GM12878 (cell line): ENCODE measurements around the gene SLC25A26. TPM values are rescaled to one million over a fixed set of nuclear protein-coding genes. Genes with fewer than 3 reads are reported as not detected.

Experiments
- CBFB ChIP-seq: IDR thresholded peaks from 2 replicates; pipeline ENCODE4 v1.6.1; 2016; ENCODE audit warnings: antibody characterized with exemption, low read depth
- CEBPB ChIP-seq, 2 experiments: fragments of 150-350 bp in 1 of 2; IDR thresholded peaks; 2 replicates each; pipeline ENCODE4 v1.6.1; 2012 to 2014; ENCODE audit warnings: low read depth in 2 of 2, low read length in 2 of 2, borderline replicate concordance in 1 of 2, inconsistent platforms in 1 of 2
- CHD4 ChIP-seq: fragments of 200-600 bp; sonication (generic); IDR thresholded peaks from 2 replicates; pipeline ENCODE4 v1.6.1; 2016; ENCODE audit warnings: mild to moderate bottlenecking
- DPF2 ChIP-seq: fragments of 450-650 bp; IDR thresholded peaks from 2 replicates; pipeline ENCODE4 v1.6.1; 2017; ENCODE audit warnings: mild to moderate bottlenecking
- EP300 ChIP-seq, 2 experiments: fragments of 150-350 bp in 1 of 2; IDR thresholded peaks; 2 replicates each; pipeline ENCODE4 v1.6.1; 2011 to 2012; ENCODE audit warnings: low read depth in 2 of 2, low read length in 2 of 2, borderline replicate concordance in 1 of 2, improper control_type of control experiment in 1 of 2, inconsistent platforms in 1 of 2; ENCODE audit not compliant: control insufficient read depth in 1 of 2
- FOS ChIP-seq: IDR thresholded peaks from 3 replicates; pipeline ENCODE4 v1.6.1; 2011; ENCODE audit warnings: borderline replicate concordance; ENCODE audit not compliant: insufficient read length; ENCODE audit errors: extremely low read depth
- HCFC1 ChIP-seq: fragments of 150-350 bp; IDR thresholded peaks from 2 replicates; pipeline ENCODE4 v1.6.1; 2014; ENCODE audit warnings: low read length
- HDAC2 ChIP-seq: fragments of 200-600 bp; sonication (generic); IDR thresholded peaks from 2 replicates; pipeline ENCODE4 v1.6.1; 2017
- HDGF ChIP-seq: fragments of 450-650 bp; IDR thresholded peaks from 2 replicates; pipeline ENCODE4 v1.6.1; 2016; ENCODE audit warnings: antibody characterized with exemption
- IKZF1 ChIP-seq: fragments of 450-650 bp; conservative IDR thresholded peaks from 2 replicates; pipeline ENCODE4 v1.6.1; 2017; ENCODE audit warnings: antibody characterized with exemption, mild to moderate bottlenecking
- JUNB ChIP-seq: IDR thresholded peaks from 2 replicates; pipeline ENCODE4 v1.6.1; 2016; ENCODE audit warnings: antibody characterized with exemption, mild to moderate bottlenecking
- MEF2B ChIP-seq: fragments of 450-650 bp; IDR thresholded peaks from 2 replicates; pipeline ENCODE4 v1.6.1; 2018; ENCODE audit warnings: mild to moderate bottlenecking, moderate library complexity; ENCODE audit not compliant: partially characterized antibody, poor library complexity, severe bottlenecking
- POLR2A ChIP-seq: IDR thresholded peaks from 2 replicates; pipeline ENCODE4 v1.6.1; 2011; ENCODE audit warnings: low read depth, mild to moderate bottlenecking, low read length
- POLR2AphosphoS2 ChIP-seq: IDR thresholded peaks from 2 replicates; pipeline ENCODE4 v1.6.1; 2011; ENCODE audit warnings: low read depth, mild to moderate bottlenecking, low read length, improper control_type of control experiment, moderate library complexity
- YY1 ChIP-seq: IDR thresholded peaks from 2 replicates; pipeline ENCODE4 v1.6.1; 2011; ENCODE audit warnings: low read depth, mild to moderate bottlenecking, low read length
- polyA plus RNA-seq, 11 experiments: library from polyadenylated mRNA; depleted of rRNA in 4 of 11; unstranded in 6 of 11; stranded (reverse) in 5 of 11; fragments of >200 nt; fragmentation: Nextera tagmentation in 4 of 11; fragmentation: Illumina TruSeq in 1 of 11; extraction: Ambion mirVana in 4 of 11; extraction: Trizol in 1 of 11; gene quantifications; 1 replicate in 1 of 11; 2 replicates in 10 of 11; pipeline versions ENCODE4 v1.2.1 to v1.2.3, GENCODE V29; 2011 to 2016; ENCODE audit warnings: inconsistent platforms in 2 of 11, missing spikeins in 2 of 11, low read depth in 1 of 11
- total RNA-seq, 4 experiments: library from RNA; depleted of rRNA in 3 of 4; stranded (reverse); fragments of >200 nt in 3 of 4; fragmentation: Illumina TruSeq in 1 of 4; extraction: Trizol in 1 of 4; gene quantifications; 2 replicates each; pipeline versions ENCODE4 v1.2.1 to v1.2.3, GENCODE V29; 2013 to 2021
- TF ChIP-seq, protein P1 (sequence below): IDR thresholded peaks from 2 replicates; pipeline ENCODE4 v1.6.1; 2012; ENCODE audit warnings: low read depth, low read length, improper control_type of control experiment
- TF ChIP-seq, protein P2 (sequence below): fragments of 450-650 bp; conservative IDR thresholded peaks from 2 replicates; pipeline ENCODE4 v1.6.1; 2017; ENCODE audit warnings: mild to moderate bottlenecking, moderate library complexity
- TF ChIP-seq, protein P3 (sequence below): fragments of 450-650 bp; IDR thresholded peaks from 2 replicates; pipeline ENCODE4 v1.6.1; 2014; ENCODE audit warnings: mild to moderate bottlenecking
- TF ChIP-seq, protein P4 (sequence below): IDR thresholded peaks from 2 replicates; pipeline ENCODE4 v1.6.1; 2012; ENCODE audit warnings: mild to moderate bottlenecking, low read depth, low read length
- TF ChIP-seq, protein P5 (sequence below): IDR thresholded peaks from 2 replicates; pipeline ENCODE4 v1.6.1; 2011; ENCODE audit warnings: borderline replicate concordance, low read depth, mild to moderate bottlenecking, moderate library complexity, mixed read lengths, low read length; ENCODE audit not compliant: insufficient read depth; ENCODE audit errors: extremely low read length

SLC25A26 gene
- total and polyA plus RNA-seq, 10 of the 15 experiments (the other 5 are each of a cell fraction or from before 2014, with no cell fraction given), result 14.6 to 49.7 (median 24.9) TPM

DNA sequence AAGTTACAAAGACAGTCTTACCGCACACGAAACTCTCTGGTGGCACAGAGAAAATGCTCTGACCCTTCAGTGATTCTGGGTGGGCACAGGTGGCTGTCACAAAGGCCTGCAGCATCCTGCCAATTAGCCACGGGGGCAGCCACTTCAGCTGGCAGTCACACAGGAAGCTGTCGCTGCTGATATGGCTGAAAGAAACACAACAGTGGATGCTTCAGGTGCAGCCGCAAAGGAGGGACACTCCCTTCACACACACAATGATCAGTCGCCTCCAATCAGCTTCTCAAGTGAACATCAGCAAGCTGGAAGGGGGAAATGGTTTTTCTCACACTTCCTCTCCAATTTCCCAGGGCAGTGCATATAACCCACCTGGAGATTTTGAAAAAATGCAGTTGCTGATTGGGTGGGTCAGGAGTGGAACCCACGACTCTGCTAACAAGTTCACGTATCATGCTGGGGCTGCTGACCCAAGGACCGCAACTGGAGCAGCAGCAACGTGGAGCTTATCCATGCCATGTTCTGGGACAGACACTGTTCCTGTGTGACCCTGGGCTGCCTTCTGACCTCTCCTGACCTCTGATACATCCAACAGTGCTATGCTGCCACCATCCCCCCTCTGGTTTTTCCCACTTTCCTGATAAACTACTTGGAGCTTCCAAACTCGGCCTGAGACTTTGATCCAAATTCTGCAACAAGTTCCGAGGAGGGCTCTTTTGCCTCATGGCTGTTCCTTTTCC, 173.4 kb downstream of the SLC25A26 start (continued):
- peak; percentile 43 for TF ChIP-seq MEF2B
- TF ChIP-seq EP300 (IDR thresholded peaks at IDR 0.05; ENCODE audit: borderline replicate concordance in 1 of 2, control insufficient read depth in 1 of 2, low read depth in 2 of 2, low read length in 2 of 2), result no peak; a peak in 1 of 4 replicates
- no peak for TF ChIP-seq HCFC1
- TF ChIP-seq IKZF1, result 0 out of 2 replicates have a peak, but pooled peaks have one; percentile 12
- peak; percentile 70 for TF ChIP-seq POLR2A
- TF ChIP-seq HDAC2, result no peak
- no peak for TF ChIP-seq CHD4
- no peak for TF ChIP-seq HDGF
- no peak for TF ChIP-seq POLR2AphosphoS2
- no peak for TF ChIP-seq FOS
- TF ChIP-seq CEBPB (IDR thresholded peaks at IDR 0.05; ENCODE audit: borderline replicate concordance in 1 of 2, low read depth in 2 of 2, low read length in 2 of 2), result no peak
- TF ChIP-seq, protein P1, sequence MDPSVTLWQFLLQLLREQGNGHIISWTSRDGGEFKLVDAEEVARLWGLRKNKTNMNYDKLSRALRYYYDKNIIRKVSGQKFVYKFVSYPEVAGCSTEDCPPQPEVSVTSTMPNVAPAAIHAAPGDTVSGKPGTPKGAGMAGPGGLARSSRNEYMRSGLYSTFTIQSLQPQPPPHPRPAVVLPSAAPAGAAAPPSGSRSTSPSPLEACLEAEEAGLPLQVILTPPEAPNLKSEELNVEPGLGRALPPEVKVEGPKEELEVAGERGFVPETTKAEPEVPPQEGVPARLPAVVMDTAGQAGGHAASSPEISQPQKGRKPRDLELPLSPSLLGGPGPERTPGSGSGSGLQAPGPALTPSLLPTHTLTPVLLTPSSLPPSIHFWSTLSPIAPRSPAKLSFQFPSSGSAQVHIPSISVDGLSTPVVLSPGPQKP, result no peak
- TF ChIP-seq, protein P2, sequence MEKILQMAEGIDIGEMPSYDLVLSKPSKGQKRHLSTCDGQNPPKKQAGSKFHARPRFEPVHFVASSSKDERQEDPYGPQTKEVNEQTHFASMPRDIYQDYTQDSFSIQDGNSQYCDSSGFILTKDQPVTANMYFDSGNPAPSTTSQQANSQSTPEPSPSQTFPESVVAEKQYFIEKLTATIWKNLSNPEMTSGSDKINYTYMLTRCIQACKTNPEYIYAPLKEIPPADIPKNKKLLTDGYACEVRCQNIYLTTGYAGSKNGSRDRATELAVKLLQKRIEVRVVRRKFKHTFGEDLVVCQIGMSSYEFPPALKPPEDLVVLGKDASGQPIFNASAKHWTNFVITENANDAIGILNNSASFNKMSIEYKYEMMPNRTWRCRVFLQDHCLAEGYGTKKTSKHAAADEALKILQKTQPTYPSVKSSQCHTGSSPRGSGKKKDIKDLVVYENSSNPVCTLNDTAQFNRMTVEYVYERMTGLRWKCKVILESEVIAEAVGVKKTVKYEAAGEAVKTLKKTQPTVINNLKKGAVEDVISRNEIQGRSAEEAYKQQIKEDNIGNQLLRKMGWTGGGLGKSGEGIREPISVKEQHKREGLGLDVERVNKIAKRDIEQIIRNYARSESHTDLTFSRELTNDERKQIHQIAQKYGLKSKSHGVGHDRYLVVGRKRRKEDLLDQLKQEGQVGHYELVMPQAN, result no peak
- TF ChIP-seq YY1, result 0 out of 2 replicates have a peak, but pooled peaks have one; percentile 18
- no peak for TF ChIP-seq JUNB
- TF ChIP-seq, protein P3, sequence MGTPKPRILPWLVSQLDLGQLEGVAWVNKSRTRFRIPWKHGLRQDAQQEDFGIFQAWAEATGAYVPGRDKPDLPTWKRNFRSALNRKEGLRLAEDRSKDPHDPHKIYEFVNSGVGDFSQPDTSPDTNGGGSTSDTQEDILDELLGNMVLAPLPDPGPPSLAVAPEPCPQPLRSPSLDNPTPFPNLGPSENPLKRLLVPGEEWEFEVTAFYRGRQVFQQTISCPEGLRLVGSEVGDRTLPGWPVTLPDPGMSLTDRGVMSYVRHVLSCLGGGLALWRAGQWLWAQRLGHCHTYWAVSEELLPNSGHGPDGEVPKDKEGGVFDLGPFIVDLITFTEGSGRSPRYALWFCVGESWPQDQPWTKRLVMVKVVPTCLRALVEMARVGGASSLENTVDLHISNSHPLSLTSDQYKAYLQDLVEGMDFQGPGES, result no peak
- TF ChIP-seq DPF2, result no peak
- TF ChIP-seq, protein P4, sequence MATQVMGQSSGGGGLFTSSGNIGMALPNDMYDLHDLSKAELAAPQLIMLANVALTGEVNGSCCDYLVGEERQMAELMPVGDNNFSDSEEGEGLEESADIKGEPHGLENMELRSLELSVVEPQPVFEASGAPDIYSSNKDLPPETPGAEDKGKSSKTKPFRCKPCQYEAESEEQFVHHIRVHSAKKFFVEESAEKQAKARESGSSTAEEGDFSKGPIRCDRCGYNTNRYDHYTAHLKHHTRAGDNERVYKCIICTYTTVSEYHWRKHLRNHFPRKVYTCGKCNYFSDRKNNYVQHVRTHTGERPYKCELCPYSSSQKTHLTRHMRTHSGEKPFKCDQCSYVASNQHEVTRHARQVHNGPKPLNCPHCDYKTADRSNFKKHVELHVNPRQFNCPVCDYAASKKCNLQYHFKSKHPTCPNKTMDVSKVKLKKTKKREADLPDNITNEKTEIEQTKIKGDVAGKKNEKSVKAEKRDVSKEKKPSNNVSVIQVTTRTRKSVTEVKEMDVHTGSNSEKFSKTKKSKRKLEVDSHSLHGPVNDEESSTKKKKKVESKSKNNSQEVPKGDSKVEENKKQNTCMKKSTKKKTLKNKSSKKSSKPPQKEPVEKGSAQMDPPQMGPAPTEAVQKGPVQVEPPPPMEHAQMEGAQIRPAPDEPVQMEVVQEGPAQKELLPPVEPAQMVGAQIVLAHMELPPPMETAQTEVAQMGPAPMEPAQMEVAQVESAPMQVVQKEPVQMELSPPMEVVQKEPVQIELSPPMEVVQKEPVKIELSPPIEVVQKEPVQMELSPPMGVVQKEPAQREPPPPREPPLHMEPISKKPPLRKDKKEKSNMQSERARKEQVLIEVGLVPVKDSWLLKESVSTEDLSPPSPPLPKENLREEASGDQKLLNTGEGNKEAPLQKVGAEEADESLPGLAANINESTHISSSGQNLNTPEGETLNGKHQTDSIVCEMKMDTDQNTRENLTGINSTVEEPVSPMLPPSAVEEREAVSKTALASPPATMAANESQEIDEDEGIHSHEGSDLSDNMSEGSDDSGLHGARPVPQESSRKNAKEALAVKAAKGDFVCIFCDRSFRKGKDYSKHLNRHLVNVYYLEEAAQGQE, result no peak
- no peak for TF ChIP-seq CBFB
- TF ChIP-seq, protein P5, sequence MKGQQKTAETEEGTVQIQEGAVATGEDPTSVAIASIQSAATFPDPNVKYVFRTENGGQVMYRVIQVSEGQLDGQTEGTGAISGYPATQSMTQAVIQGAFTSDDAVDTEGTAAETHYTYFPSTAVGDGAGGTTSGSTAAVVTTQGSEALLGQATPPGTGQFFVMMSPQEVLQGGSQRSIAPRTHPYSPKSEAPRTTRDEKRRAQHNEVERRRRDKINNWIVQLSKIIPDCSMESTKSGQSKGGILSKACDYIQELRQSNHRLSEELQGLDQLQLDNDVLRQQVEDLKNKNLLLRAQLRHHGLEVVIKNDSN, result no peak
